ENCODE results near the gene HFE.

GRCh38 chr6:26130581-26131249 lies 43.5 kb downstream of the HFE start:
- TF ChIP-seq CTCF (IDR thresholded peaks at IDR 0.05), result no peak
- TF ChIP-seq POLR2A (IDR thresholded peaks at IDR 0.05), result no peak

Measured in right lobe of liver (tissue), 4 donors.